Body of pancreas (tissue), 4 donors: Measurements from ENCODE around the gene ABCC10. TPM values are rescaled to one million over a fixed set of nuclear protein-coding genes. Genes with fewer than 3 reads are reported as not detected.
"Not testable (repeated sequence)": the region's sequence is repeated elsewhere in the genome, so short reads cannot be mapped to it uniquely, and the experiment has no call there.

Experiments
- ATAC-seq: fragments of 150-250 bp; one replicate; pipeline ENCODE4 v1.9.1; 2016
- DNase-seq, 4 donors: peaks; one replicate each; pipeline ENCODE4 v3.0.0-alpha.2; 2019
- H3K27ac ChIP-seq, 4 donors: fragments of 200-600 bp; sonication (generic); 1 replicate in 3 of 4; 2 replicates in 1 of 4; pipeline versions ENCODE4 v1.5.1 to v1.6.1; 2016 to 2019; ENCODE audit warnings: mild to moderate bottlenecking in 1 of 4, mixed read lengths in 1 of 4, moderate library complexity in 1 of 4
- H3K27me3 ChIP-seq, 2 donors: fragments of 200-600 bp; sonication (generic); one replicate each; pipeline ENCODE4 v1.6.0; 2016; ENCODE audit warnings: mild to moderate bottlenecking in 1 of 2
- H3K36me3 ChIP-seq, 2 donors: fragments of 200-600 bp; sonication (generic); replicated peaks in 1 of 2; 2 replicates each; pipeline ENCODE4 v1.5.1; 2016; ENCODE audit warnings: low read depth in 2 of 2; ENCODE audit not compliant: insufficient read depth in 1 of 2
- H3K4me1 ChIP-seq: fragments of 200-600 bp; sonication (generic); one replicate; pipeline ENCODE4 v1.6.0; 2016
- H3K4me3 ChIP-seq, 2 donors: fragments of 200-600 bp; sonication (generic); 1 replicate in 1 of 2; 2 replicates in 1 of 2; pipeline ENCODE4 v1.5.1; 2016 to 2019
- H3K9me3 ChIP-seq, 3 donors: fragments of 200-600 bp; sonication (generic); 1 replicate in 2 of 3; 2 replicates in 1 of 3; pipeline ENCODE4 v1.5.1; 2016
- POLR2A ChIP-seq, 3 donors: fragments of 450-650 bp; IDR thresholded peaks; one replicate each; pipeline ENCODE4 v1.6.1; 2016; ENCODE audit warnings: antibody characterized with exemption in 3 of 3, mild to moderate bottlenecking in 2 of 3
- WGBS, 2 donors: methylation state at CpG; one replicate each; pipeline ENCODE4 v1.1.5; 2017; 5-methylcytosine and 5-hydroxymethylcytosine counted together
- intact Hi-C: fragments of 100-400 bp; cut with DNase I; formaldehyde crosslinking; loops from one replicate; pipeline ENCODE4 v1.15.1; 2023
- total RNA-seq, 2 donors: library from RNA; depleted of rRNA; stranded (reverse); fragments of >200 nt; gene quantifications; one replicate each; pipeline ENCODE4 v1.1.0, GENCODE V29; 2016
- TF ChIP-seq, protein P1 (sequence below), 7 experiments: fragments of 450-650 bp in 4 of 7; fragments of 200-600 bp in 3 of 7; sonication (generic) in 3 of 7; IDR thresholded peaks; one replicate each; pipeline ENCODE4 v1.5.1; 2016 to 2019; ENCODE audit warnings: antibody characterized with exemption in 7 of 7

ABCC10 gene
- total RNA-seq, 2 donors from 2014 or later: 17.1 to 44.5 TPM

DNA sequence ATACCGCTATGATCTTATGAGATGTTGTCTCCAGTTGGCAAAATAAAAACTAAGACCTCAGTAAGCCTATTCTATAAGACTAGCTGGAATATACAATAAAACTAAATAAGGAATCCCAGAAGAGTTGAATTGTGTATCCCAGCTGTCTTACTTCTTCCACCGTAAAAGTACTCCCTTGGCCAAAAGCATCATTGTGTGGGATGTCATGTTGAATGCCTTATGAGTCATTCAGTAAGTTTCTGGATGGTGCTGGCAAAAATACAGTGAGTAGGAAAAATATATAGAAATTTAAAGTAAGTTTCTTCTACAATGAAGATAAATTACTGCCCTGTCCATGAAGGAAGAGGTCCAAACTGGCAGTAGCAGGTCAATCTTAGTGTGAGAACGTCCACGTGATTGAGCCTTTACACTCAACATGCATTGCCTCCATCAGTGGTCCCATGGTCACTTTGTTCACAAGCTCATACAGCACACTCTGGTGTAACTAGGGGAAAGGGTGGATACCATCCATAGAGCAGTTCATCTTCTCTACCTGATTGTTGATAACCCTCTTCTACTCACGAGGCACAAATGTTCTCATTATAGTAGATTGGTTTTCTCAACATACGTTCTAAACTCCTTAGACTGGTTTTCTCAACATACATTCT, 44.2 kb upstream of the ABCC10 start:
- no peaks in the 10 kb centered on the region for H3K36me3 ChIP-seq
- DNase-seq: no peak
- intact Hi-C loops: no loop called here
- TF ChIP-seq, protein P1, sequence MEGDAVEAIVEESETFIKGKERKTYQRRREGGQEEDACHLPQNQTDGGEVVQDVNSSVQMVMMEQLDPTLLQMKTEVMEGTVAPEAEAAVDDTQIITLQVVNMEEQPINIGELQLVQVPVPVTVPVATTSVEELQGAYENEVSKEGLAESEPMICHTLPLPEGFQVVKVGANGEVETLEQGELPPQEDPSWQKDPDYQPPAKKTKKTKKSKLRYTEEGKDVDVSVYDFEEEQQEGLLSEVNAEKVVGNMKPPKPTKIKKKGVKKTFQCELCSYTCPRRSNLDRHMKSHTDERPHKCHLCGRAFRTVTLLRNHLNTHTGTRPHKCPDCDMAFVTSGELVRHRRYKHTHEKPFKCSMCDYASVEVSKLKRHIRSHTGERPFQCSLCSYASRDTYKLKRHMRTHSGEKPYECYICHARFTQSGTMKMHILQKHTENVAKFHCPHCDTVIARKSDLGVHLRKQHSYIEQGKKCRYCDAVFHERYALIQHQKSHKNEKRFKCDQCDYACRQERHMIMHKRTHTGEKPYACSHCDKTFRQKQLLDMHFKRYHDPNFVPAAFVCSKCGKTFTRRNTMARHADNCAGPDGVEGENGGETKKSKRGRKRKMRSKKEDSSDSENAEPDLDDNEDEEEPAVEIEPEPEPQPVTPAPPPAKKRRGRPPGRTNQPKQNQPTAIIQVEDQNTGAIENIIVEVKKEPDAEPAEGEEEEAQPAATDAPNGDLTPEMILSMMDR (IDR thresholded peaks at IDR 0.05): no peak
- TF ChIP-seq POLR2A (IDR thresholded peaks at IDR 0.05): no peak
- H3K4me3 ChIP-seq: no peak overlapping the region
- ATAC-seq: no peak
- H3K27ac ChIP-seq: no peak overlapping the region
- no peaks in the 10 kb centered on the region for H3K27me3 ChIP-seq
- WGBS, 2 donors: 81 to 82% methylated on average over 6 of the region's 6 CpGs
- H3K4me1 ChIP-seq: peaks cover 4% of the 10 kb centered on the region
- H3K9me3 ChIP-seq: no peaks in the 10 kb centered on the region

- Histone ChIP-seq H3K36me3 (no peaks in the 10 kb centered on the region), H3K27ac (no peak overlapping the region), H3K4me3 (no peak overlapping the region), H3K27me3 (no peaks in the 10 kb centered on the region), H3K4me1 (no peaks in the 10 kb centered on the region), H3K9me3 (no peaks in the 10 kb centered on the region)
- WGBS, 2 donors: 11 to 18% methylated on average over 1 of the region's 1 CpG
- ATAC-seq (no peak), DNase-seq (no peak)
- TF ChIP-seq, protein P1 (IDR thresholded peaks at IDR 0.05): peak in 4 of 7 experiments; percentile 23 to 41 (median 34)
- no peak for TF ChIP-seq POLR2A (IDR thresholded peaks at IDR 0.05)
- intact Hi-C loops: no loop called here
Measured at GRCh38 chr6:43386492-43386891, 40.8 kb upstream of the ABCC10 start.

DNA sequence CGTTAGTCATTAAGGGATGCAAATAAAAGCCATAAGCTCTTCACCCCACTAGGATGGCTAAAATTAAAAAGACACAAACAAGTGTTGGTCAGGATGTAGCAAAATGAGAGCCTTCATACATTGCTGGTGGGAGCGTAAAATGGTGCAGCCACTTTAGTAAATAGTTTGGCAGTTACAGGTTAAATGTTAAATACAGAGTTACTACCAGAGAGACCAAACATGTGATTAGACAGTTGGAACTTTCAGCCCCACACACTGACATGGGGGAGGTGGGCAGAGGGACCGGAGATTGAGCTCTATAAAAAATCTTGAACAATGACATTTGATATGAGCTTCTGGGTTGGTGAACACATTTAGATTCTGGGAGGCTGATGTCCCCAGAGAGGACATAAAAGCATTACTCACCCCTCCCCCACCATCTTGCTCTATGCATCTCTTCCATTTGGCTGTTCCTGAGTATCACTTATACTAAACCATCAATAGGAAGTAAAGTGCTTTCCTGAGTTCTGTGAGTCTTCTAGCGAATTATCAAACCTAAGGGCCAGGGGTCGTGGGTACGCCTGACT, 37.5 kb upstream of the ABCC10 start:
- no peak overlapping the region for H3K27ac ChIP-seq
- H3K36me3 ChIP-seq: no peaks in the 10 kb centered on the region
- DNase-seq (no peak), ATAC-seq (no peak)
- no peaks in the 10 kb centered on the region for H3K9me3 ChIP-seq
- 81 to 82% methylated on average over 6 of the region's 6 CpGs for WGBS, 2 donors
- H3K27me3 ChIP-seq: no peaks in the 10 kb centered on the region
- no peaks in the 10 kb centered on the region for H3K4me1 ChIP-seq
- intact Hi-C loops: no loop called here
- H3K4me3 ChIP-seq: no peak overlapping the region
- TF ChIP-seq POLR2A (IDR thresholded peaks at IDR 0.05): no peak
- TF ChIP-seq, protein P1 (IDR thresholded peaks at IDR 0.05): no peak

- H3K4me3 ChIP-seq, H3K4me1 ChIP-seq, H3K9me3 ChIP-seq, ATAC-seq, DNase-seq, H3K27me3 ChIP-seq, H3K27ac ChIP-seq, intact Hi-C loops, H3K36me3 ChIP-seq: not testable (repeated sequence)
- WGBS, 2 donors: 64 to 69% methylated on average over 10 of the region's 10 CpGs
Measured at GRCh38 chr6:43390753-43391439, 36.4 kb upstream of the ABCC10 start.

DNA sequence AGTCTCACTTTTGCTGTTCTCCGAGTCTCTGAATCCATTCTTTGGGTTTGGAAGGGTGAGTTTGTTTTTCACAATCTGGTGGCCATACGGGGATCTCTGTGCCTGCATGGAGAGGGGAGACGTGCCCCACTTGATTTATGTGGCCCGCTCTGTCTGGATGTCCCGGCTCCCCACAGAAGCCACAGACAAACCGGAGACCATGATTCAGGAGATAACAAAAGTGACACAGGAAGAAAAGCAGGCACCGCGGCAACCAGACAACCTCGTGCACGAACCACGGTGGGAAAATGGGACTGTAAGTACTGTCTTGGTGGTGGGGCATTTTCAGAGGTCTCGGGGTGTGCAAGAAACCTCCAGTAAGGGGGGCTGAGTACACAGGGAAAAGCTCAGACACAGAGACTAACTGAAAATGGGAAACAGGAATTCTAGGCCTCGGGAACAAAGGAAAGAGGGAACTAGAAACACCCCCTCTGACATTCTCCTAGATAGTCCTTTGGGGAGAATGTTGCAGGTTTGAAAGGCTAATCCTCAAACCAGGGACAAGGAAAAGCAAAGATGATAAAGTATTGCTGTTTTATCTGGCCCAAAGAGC, 35.8 kb upstream of the ABCC10 start:
- no peaks in the 10 kb centered on the region for H3K9me3 ChIP-seq
- H3K27ac ChIP-seq: no peak overlapping the region
- ATAC-seq (no peak), DNase-seq (no peak)
- intact Hi-C loops: no loop called here
- no peak overlapping the region for H3K4me3 ChIP-seq
- H3K27me3 ChIP-seq: no peaks in the 10 kb centered on the region
- TF ChIP-seq POLR2A (IDR thresholded peaks at IDR 0.05): no peak
- TF ChIP-seq, protein P1 (IDR thresholded peaks at IDR 0.05): no peak
- 64 to 84% methylated on average over 12 to 13 of the region's 13 CpGs for WGBS, 2 donors
- H3K4me1 ChIP-seq: peaks cover 8% of the 10 kb centered on the region
- no peaks in the 10 kb centered on the region for H3K36me3 ChIP-seq

DNA sequence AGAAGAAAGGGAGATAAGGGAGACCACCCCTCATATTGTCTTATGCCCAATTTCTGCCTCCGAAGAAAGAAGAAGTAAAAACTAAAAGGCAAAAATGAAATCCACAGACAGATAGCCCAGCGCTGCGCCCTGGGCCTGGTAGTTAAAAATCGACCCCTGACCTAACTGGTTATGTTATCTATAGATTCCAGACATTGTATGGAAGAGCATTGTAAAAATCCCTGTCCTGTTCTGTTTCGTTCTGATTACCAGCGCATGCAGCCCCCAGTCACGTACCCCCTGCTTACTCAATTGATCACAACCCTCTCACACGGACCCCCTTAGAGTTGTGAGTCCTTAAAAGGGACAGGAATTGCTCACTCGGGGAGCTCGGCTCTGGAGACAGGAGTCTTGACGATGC, 34.2 kb upstream of the ABCC10 start:
- H3K4me3 ChIP-seq, H3K36me3 ChIP-seq, DNase-seq, H3K4me1 ChIP-seq, H3K27ac ChIP-seq, ATAC-seq, intact Hi-C loops, H3K9me3 ChIP-seq, H3K27me3 ChIP-seq: not testable (repeated sequence)
- 54 to 64% methylated on average over 11 of the region's 11 CpGs for WGBS, 2 donors
